HEK293 (cell line): ENCODE results near the gene SLC44A1.

Experiments used
- CTCF ChIA-PET: fragments of 350-600 bp; formaldehyde crosslinking; extraction: SDS; loops from one replicate; lab custom pipeline; 2021; ENCODE audit warnings: antibody characterized with exemption; lab: Yijun Ruan, JAX
- POLR2A ChIA-PET: fragments of 300-600 bp; formaldehyde crosslinking; extraction: SDS; loops from one replicate; lab custom pipeline; 2020; ENCODE audit warnings: antibody characterized with exemption, inconsistent platforms; lab: Yijun Ruan, JAX
- H3K27ac ChIP-seq: fragments of 200-500 bp; sonication (Bioruptor generic); 2 replicates; pipeline ENCODE4 v1.5.1; 2014; ENCODE audit warnings: low read depth, low read length, control low read depth, inconsistent platforms; ENCODE audit errors: extremely low read depth
- H3K36me3 ChIP-seq, 2 experiments: fragments of 200-500 bp in 1 of 2; sonication (Bioruptor generic) in 1 of 2; 1 replicate in 1 of 2; 2 replicates in 1 of 2; pipeline ENCODE4 v1.5.1; 2014 to 2017; ENCODE audit warnings: inconsistent platforms in 2 of 2, low read length in 2 of 2; ENCODE audit not compliant: control insufficient read depth in 2 of 2, insufficient read depth in 1 of 2
- H3K4me1 ChIP-seq: fragments of 200-500 bp; sonication (Bioruptor generic); 2 replicates; pipeline ENCODE4 v1.5.1; 2014; ENCODE audit warnings: mild to moderate bottlenecking, low read length, inconsistent platforms; ENCODE audit not compliant: control insufficient read depth, insufficient read depth
- H3K4me3 ChIP-seq: 2 replicates; pipeline ENCODE4 v1.5.1; 2011; ENCODE audit warnings: low read depth, mild to moderate bottlenecking, control low read depth, low read length, moderate library complexity
- H3K9me3 ChIP-seq: fragments of 200-500 bp; sonication (Bioruptor generic); 2 replicates; pipeline ENCODE4 v1.5.1; 2014; ENCODE audit warnings: low read depth, low read length, inconsistent platforms; ENCODE audit not compliant: control insufficient read depth, insufficient read depth
- BCL11A ChIP-seq: fragments of 450-650 bp; formaldehyde crosslinking; IDR thresholded peaks from 2 replicates; pipeline ENCODE4 v1.5.1; 2016; ENCODE audit warnings: low read depth, missing biosample characterization, missing genetic modification characterization
- KLF8 ChIP-seq: fragments of 450-650 bp; formaldehyde crosslinking; IDR thresholded peaks from 2 replicates; pipeline ENCODE4 v1.5.1; 2016; ENCODE audit warnings: missing biosample characterization, missing genetic modification characterization
- MEIS1 ChIP-seq: sonication (generic); formaldehyde crosslinking; IDR thresholded peaks from 2 replicates; pipeline ENCODE4 v1.8.1; 2022; ENCODE audit warnings: missing genetic modification reagents, mild to moderate bottlenecking, borderline replicate concordance
- MZF1 ChIP-seq: fragments of 450-650 bp; formaldehyde crosslinking; IDR thresholded peaks from 2 replicates; pipeline ENCODE4 v1.5.1; 2017; ENCODE audit warnings: missing biosample characterization, missing genetic modification characterization, borderline replicate concordance
- SP2 ChIP-seq: fragments of 450-650 bp; formaldehyde crosslinking; IDR thresholded peaks from 2 replicates; pipeline ENCODE4 v1.5.1; 2016; ENCODE audit warnings: missing biosample characterization, missing genetic modification characterization
- SP7 ChIP-seq: fragments of 450-650 bp; formaldehyde crosslinking; IDR thresholded peaks from 2 replicates; pipeline ENCODE4 v1.5.1; 2016; ENCODE audit warnings: missing biosample characterization, missing genetic modification characterization
- TCF7L2 ChIP-seq: IDR thresholded peaks from 2 replicates; pipeline ENCODE4 v1.6.1; 2011; ENCODE audit warnings: low read depth, mild to moderate bottlenecking, inconsistent platforms, low read length, moderate library complexity, borderline replicate concordance
- TRIM28 ChIP-seq: IDR thresholded peaks from 2 replicates; pipeline ENCODE4 v1.6.1; 2011; ENCODE audit warnings: low read length, control low read depth, borderline replicate concordance
- ZBTB20 ChIP-seq: fragments of 450-650 bp; formaldehyde crosslinking; IDR thresholded peaks from 2 replicates; pipeline ENCODE4 v1.5.1; 2016; ENCODE audit warnings: missing biosample characterization, missing genetic modification characterization
- ZNF121 ChIP-seq: fragments of 450-650 bp; formaldehyde crosslinking; IDR thresholded peaks from 2 replicates; pipeline ENCODE4 v1.5.1; 2016; ENCODE audit warnings: missing biosample characterization, missing genetic modification characterization
- ZNF133 ChIP-seq: fragments of 450-650 bp; formaldehyde crosslinking; IDR thresholded peaks from 2 replicates; pipeline ENCODE4 v1.5.1; 2016; ENCODE audit warnings: missing biosample characterization, missing genetic modification characterization
- ZNF146 ChIP-seq: fragments of 450-650 bp; formaldehyde crosslinking; IDR thresholded peaks from 2 replicates; pipeline ENCODE4 v1.5.1; 2016; ENCODE audit warnings: missing biosample characterization, missing genetic modification characterization
- ZNF155 ChIP-seq: fragments of 450-650 bp; formaldehyde crosslinking; IDR thresholded peaks from 2 replicates; pipeline ENCODE4 v1.5.1; 2016; ENCODE audit warnings: missing biosample characterization, missing genetic modification characterization
- ZNF184 ChIP-seq: fragments of 450-650 bp; IDR thresholded peaks from 2 replicates; pipeline ENCODE4 v1.5.1; 2018; ENCODE audit warnings: missing biosample characterization, mild to moderate bottlenecking, missing genetic modification characterization
- ZNF19 ChIP-seq: fragments of 450-650 bp; formaldehyde crosslinking; IDR thresholded peaks from 2 replicates; pipeline ENCODE4; 2016; ENCODE audit warnings: missing biosample characterization, missing genetic modification characterization, low read depth
- ZNF292 ChIP-seq: fragments of 450-650 bp; formaldehyde crosslinking; IDR thresholded peaks from 2 replicates; pipeline ENCODE4 v1.5.1; 2016; ENCODE audit warnings: low read depth, missing biosample characterization, missing genetic modification characterization, borderline replicate concordance
- ZNF324 ChIP-seq: fragments of 450-650 bp; formaldehyde crosslinking; IDR thresholded peaks from 2 replicates; pipeline ENCODE4 v1.5.1; 2016; ENCODE audit warnings: missing biosample characterization, missing genetic modification characterization
- ZNF544 ChIP-seq: fragments of 450-650 bp; formaldehyde crosslinking; IDR thresholded peaks from 2 replicates; pipeline ENCODE4 v1.5.0; 2017; ENCODE audit warnings: missing biosample characterization, missing genetic modification characterization
- ZNF561 ChIP-seq: fragments of 450-650 bp; IDR thresholded peaks from 2 replicates; pipeline ENCODE4 v1.5.1; 2018; ENCODE audit warnings: missing biosample characterization, missing genetic modification characterization, borderline replicate concordance
- ZNF571 ChIP-seq: fragments of 450-650 bp; formaldehyde crosslinking; IDR thresholded peaks from 2 replicates; pipeline ENCODE4 v1.5.0; 2017; ENCODE audit warnings: missing biosample characterization, missing genetic modification characterization
- ZNF596 ChIP-seq: fragments of 450-650 bp; IDR thresholded peaks from 2 replicates; pipeline ENCODE4 v1.5.0; 2018; ENCODE audit warnings: missing biosample characterization, mild to moderate bottlenecking, missing genetic modification characterization, moderate library complexity
- ZNF623 ChIP-seq: fragments of 450-650 bp; formaldehyde crosslinking; IDR thresholded peaks from 2 replicates; pipeline ENCODE4 v1.5.1; 2016; ENCODE audit warnings: missing biosample characterization, missing genetic modification characterization
- ZNF624 ChIP-seq: fragments of 450-650 bp; formaldehyde crosslinking; IDR thresholded peaks from 2 replicates; pipeline ENCODE4 v1.5.1; 2017; ENCODE audit warnings: missing biosample characterization, missing genetic modification characterization
- ZNF768 ChIP-seq: fragments of 450-650 bp; formaldehyde crosslinking; IDR thresholded peaks from 2 replicates; pipeline ENCODE4 v1.5.1; 2018; ENCODE audit warnings: missing biosample characterization, mild to moderate bottlenecking, missing genetic modification characterization
- ZNF837 ChIP-seq: fragments of 450-650 bp; formaldehyde crosslinking; IDR thresholded peaks from 2 replicates; pipeline ENCODE4 v1.5.1; 2016; ENCODE audit warnings: missing biosample characterization, missing genetic modification characterization
- TF ChIP-seq, protein P1 (sequence below): fragments of 450-650 bp; formaldehyde crosslinking; IDR thresholded peaks from 2 replicates; pipeline ENCODE4 v1.5.1; 2016; ENCODE audit warnings: missing biosample characterization, missing genetic modification characterization
- TF ChIP-seq, protein P2 (sequence below): fragments of 450-650 bp; formaldehyde crosslinking; IDR thresholded peaks from 2 replicates; pipeline ENCODE4 v1.5.1; 2016; ENCODE audit warnings: missing biosample characterization, missing genetic modification characterization, borderline replicate concordance

Gene SLC44A1

GRCh38 chr9:105375323-105375722 lies 130.9 kb downstream of the SLC44A1 start (continued):
- TF ChIP-seq MEIS1 (CRISPR knock-in tag) (no peak), SP7 (tag by site-specific recombination) (no peak)

DNA sequence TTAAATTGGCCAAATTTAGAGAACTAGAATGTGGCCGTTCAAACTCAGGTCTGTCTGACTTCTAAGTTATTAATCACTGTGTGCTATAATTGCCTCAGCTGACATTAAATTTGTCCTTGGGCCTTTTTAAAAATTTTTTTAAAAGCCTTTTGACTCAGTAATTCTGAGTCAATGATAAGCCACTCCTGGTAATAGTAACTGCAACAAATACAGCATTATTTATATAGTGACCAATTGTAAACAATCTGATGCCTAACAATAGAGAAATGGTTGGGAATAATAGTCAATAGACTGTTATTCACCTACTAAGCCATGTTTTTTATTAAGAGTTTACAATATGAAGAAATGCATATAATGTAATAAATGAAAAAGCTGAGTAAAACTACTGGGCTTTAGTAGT lies 132.4 kb downstream of the SLC44A1 start:
- no peaks in the 10 kb centered on the region for H3K4me1 ChIP-seq
- H3K27ac ChIP-seq = no peak overlapping the region
- POLR2A ChIA-PET = no interaction called here
- H3K4me3 ChIP-seq = no peak overlapping the region
- CTCF ChIA-PET = interaction anchor here (0.7 kb wide), 1 partner anchor 16 kb away, joined by 3 read pairs; no protein-coding TSS in a partner anchor
- H3K9me3 ChIP-seq = no peaks in the 10 kb centered on the region
- H3K36me3 ChIP-seq = peaks cover 0 to 21% of the 10 kb centered on the region in 2 experiments; a peak in 2 of 3 replicates
- TF ChIP-seq ZNF768 (tag by site-specific recombination) (no peak), ZNF837 (no peak), ZNF184 (tag by site-specific recombination) (no peak), ZNF133 (tag by site-specific recombination) (no peak), MEIS1 (CRISPR knock-in tag) (no peak), MZF1 (tag by site-specific recombination) (no peak), ZNF155 (tag by site-specific recombination) (no peak), ZNF624 (tag by site-specific recombination) (no peak), ZNF146 (no peak), ZNF561 (tag by site-specific recombination) (no peak), ZNF292 (tag by site-specific recombination) (no peak), ZNF623 (tag by site-specific recombination) (no peak), TRIM28 (no peak), KLF8 (tag by site-specific recombination) (no peak), ZNF596 (tag by site-specific recombination) (no peak)
- TF ChIP-seq, protein P1, sequence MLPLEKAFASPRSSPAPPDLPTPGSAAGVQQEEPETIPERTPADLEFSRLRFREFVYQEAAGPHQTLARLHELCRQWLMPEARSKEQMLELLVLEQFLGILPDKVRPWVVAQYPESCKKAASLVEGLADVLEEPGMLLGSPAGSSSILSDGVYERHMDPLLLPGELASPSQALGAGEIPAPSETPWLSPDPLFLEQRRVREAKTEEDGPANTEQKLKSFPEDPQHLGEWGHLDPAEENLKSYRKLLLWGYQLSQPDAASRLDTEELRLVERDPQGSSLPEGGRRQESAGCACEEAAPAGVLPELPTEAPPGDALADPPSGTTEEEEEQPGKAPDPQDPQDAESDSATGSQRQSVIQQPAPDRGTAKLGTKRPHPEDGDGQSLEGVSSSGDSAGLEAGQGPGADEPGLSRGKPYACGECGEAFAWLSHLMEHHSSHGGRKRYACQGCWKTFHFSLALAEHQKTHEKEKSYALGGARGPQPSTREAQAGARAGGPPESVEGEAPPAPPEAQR (tag by site-specific recombination) = no peak
- TF ChIP-seq, protein P2, sequence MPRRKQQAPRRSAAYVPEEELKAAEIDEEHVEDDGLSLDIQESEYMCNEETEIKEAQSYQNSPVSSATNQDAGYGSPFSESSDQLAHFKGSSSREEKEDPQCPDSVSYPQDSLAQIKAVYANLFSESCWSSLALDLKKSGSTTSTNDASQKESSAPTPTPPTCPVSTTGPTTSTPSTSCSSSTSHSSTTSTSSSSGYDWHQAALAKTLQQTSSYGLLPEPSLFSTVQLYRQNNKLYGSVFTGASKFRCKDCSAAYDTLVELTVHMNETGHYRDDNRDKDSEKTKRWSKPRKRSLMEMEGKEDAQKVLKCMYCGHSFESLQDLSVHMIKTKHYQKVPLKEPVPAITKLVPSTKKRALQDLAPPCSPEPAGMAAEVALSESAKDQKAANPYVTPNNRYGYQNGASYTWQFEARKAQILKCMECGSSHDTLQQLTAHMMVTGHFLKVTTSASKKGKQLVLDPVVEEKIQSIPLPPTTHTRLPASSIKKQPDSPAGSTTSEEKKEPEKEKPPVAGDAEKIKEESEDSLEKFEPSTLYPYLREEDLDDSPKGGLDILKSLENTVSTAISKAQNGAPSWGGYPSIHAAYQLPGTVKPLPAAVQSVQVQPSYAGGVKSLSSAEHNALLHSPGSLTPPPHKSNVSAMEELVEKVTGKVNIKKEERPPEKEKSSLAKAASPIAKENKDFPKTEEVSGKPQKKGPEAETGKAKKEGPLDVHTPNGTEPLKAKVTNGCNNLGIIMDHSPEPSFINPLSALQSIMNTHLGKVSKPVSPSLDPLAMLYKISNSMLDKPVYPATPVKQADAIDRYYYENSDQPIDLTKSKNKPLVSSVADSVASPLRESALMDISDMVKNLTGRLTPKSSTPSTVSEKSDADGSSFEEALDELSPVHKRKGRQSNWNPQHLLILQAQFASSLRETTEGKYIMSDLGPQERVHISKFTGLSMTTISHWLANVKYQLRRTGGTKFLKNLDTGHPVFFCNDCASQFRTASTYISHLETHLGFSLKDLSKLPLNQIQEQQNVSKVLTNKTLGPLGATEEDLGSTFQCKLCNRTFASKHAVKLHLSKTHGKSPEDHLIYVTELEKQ = no peak

DNA sequence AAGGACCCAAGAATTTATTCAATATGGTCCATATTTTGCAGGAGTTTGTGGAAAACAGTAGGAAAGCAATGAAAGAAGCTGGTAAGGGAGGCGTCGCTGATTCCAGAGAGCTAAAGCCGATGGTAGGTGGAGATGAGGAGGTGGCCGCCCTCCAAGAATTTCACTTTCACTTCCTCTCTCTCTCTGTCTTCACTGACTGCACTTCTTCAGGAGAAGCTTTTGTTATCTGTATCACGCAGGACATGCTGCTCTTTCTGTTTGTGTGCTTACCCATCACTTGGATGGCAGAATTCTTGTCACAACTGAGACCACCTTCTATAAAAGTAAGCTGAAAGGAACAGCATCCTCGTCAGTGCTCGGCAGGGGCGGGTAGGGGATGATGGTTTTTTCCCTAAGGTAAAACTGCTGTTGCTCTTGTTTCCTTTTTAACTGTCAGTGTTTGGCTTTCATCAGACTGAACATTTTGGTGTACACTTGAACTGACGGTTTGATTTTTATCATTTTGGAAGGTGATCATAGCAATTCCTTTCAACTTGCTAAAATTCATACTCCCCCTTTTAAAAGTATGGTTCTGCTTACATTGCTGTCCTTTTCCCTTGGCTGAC lies 141.0 kb downstream of the SLC44A1 start:
- Histone ChIP-seq H3K36me3 (peaks cover 0 to 15% of the 10 kb centered on the region in 2 experiments; a peak in 1 of 3 replicates), H3K27ac (no peak overlapping the region), H3K9me3 (no peaks in the 10 kb centered on the region)
- POLR2A ChIA-PET = no interaction called here
- TF ChIP-seq ZNF184 (tag by site-specific recombination) (no peak), BCL11A (tag by site-specific recombination) (no peak), ZNF544 (tag by site-specific recombination) (no peak), ZNF121 (tag by site-specific recombination) (no peak), ZNF324 (tag by site-specific recombination) (no peak), SP2 (tag by site-specific recombination) (no peak), ZNF19 (no peak), TCF7L2 (no peak), ZNF571 (no peak), ZBTB20 (tag by site-specific recombination) (no peak)
- TF ChIP-seq, all 188 proteins: peak for 0
- CTCF ChIA-PET = interaction anchor here (0.7 kb wide), 1 partner anchor 456 kb away, joined by 3 read pairs; no protein-coding TSS in a partner anchor
- Histone ChIP-seq H3K4me3 (no peak overlapping the region), H3K4me1 (no peaks in the 10 kb centered on the region)
